Trophoblast cell (in vitro differentiated cells and primary cell): ENCODE data around the gene RAD51B.

Source experiments
- DNase-seq, 2 donors: peaks; one replicate each; pipeline ENCODE4 v3.0.0-alpha.2; 2016
- H2AFZ ChIP-seq: 2 replicates; pipeline ENCODE4 v1.6.1; 2013; ENCODE audit warnings: low read length, moderate library complexity, mild to moderate bottlenecking; ENCODE audit not compliant: insufficient read depth, poor library complexity
- H2AK5ac ChIP-seq: 2 replicates; pipeline ENCODE4 v1.6.1; 2013; ENCODE audit warnings: mild to moderate bottlenecking, low read length
- H2BK120ac ChIP-seq: 2 replicates; pipeline ENCODE4 v1.6.1; 2013; ENCODE audit warnings: low read length, mild to moderate bottlenecking, moderate library complexity; ENCODE audit not compliant: insufficient read depth, poor library complexity
- H2BK12ac ChIP-seq: 2 replicates; pipeline ENCODE4 v1.6.1; 2013; ENCODE audit warnings: mild to moderate bottlenecking, low read length, moderate library complexity
- H2BK5ac ChIP-seq: 2 replicates; pipeline ENCODE4 v1.6.1; 2013; ENCODE audit warnings: low read length, low read depth, moderate library complexity, mild to moderate bottlenecking; ENCODE audit not compliant: poor library complexity
- H3K14ac ChIP-seq: 2 replicates; pipeline ENCODE4 v1.6.1; 2013; ENCODE audit warnings: mild to moderate bottlenecking, low read length
- H3K18ac ChIP-seq: 2 replicates; pipeline ENCODE4 v1.6.1; 2013; ENCODE audit warnings: mild to moderate bottlenecking, low read length
- H3K23ac ChIP-seq: 2 replicates; pipeline ENCODE4 v1.6.1; 2013; ENCODE audit warnings: low read length
- H3K27ac ChIP-seq: 2 replicates; pipeline ENCODE4 v1.5.1; 2013; ENCODE audit warnings: low read depth, mild to moderate bottlenecking, inconsistent platforms, low read length, moderate library complexity
- H3K27me3 ChIP-seq: 2 replicates; pipeline ENCODE4 v1.6.1; 2013; ENCODE audit warnings: inconsistent platforms, mild to moderate bottlenecking, low read length, moderate library complexity; ENCODE audit not compliant: insufficient read depth
- H3K36me3 ChIP-seq, 2 experiments: 1 replicate in 1 of 2; 2 replicates in 1 of 2; pipeline ENCODE4 v1.6.1; 2013; ENCODE audit warnings: low read length in 2 of 2, mild to moderate bottlenecking in 2 of 2, moderate library complexity in 1 of 2; ENCODE audit not compliant: insufficient read depth in 2 of 2, control insufficient read depth in 1 of 2
- H3K4ac ChIP-seq: 2 replicates; pipeline ENCODE4 v1.6.1; 2013; ENCODE audit warnings: low read depth, mild to moderate bottlenecking, low read length, moderate library complexity
- H3K4me1 ChIP-seq, 2 experiments: 1 replicate in 1 of 2; 2 replicates in 1 of 2; pipeline ENCODE4 v1.6.1; 2013; ENCODE audit warnings: low read length in 2 of 2, mild to moderate bottlenecking in 2 of 2, moderate library complexity in 1 of 2; ENCODE audit not compliant: insufficient read depth in 2 of 2, control insufficient read depth in 1 of 2
- H3K4me2 ChIP-seq: 2 replicates; pipeline ENCODE4 v1.6.1; 2013; ENCODE audit warnings: inconsistent platforms, mild to moderate bottlenecking, low read length, moderate library complexity
- H3K4me3 ChIP-seq: 2 replicates; pipeline ENCODE4 v1.5.1; 2013; ENCODE audit warnings: mild to moderate bottlenecking, low read depth, low read length, inconsistent platforms
- H3K79me1 ChIP-seq: one replicate; pipeline ENCODE4 v1.6.1; 2013; ENCODE audit warnings: low read length
- H3K79me2 ChIP-seq: 2 replicates; pipeline ENCODE4 v1.6.1; 2013; ENCODE audit warnings: low read length, mild to moderate bottlenecking; ENCODE audit not compliant: control insufficient read depth, insufficient read depth, poor library complexity
- H3K9ac ChIP-seq: 2 replicates; pipeline ENCODE4 v1.6.1; 2013; ENCODE audit warnings: mild to moderate bottlenecking, low read length
- H3K9me3 ChIP-seq: 2 replicates; pipeline ENCODE4 v1.6.1; 2013; ENCODE audit warnings: low read depth, mild to moderate bottlenecking, control low read depth, inconsistent platforms, low read length; ENCODE audit not compliant: insufficient read depth
- H4K12ac ChIP-seq: 2 replicates; pipeline ENCODE4 v1.6.1; 2013; ENCODE audit warnings: low read depth, mild to moderate bottlenecking, low read length, moderate library complexity
- H4K8ac ChIP-seq: 2 replicates; pipeline ENCODE4 v1.6.1; 2013; ENCODE audit warnings: low read depth, mild to moderate bottlenecking, low read length, moderate library complexity
- H4K91ac ChIP-seq: one replicate; pipeline ENCODE4 v1.6.1; 2013; ENCODE audit warnings: low read depth, mild to moderate bottlenecking, low read length, moderate library complexity
- WGBS: extraction: QIAGEN DNeasy Blood & Tissue Kit; methylation state at CpG from one replicate; pipeline ENCODE4 v1.1.7; 2013; ENCODE audit warnings: missing lambda C conversion rate; ENCODE audit not compliant: insufficient read length, insufficient coverage; ENCODE audit errors: extremely low coverage; 5-methylcytosine and 5-hydroxymethylcytosine counted together

Gene RAD51B

DNA sequence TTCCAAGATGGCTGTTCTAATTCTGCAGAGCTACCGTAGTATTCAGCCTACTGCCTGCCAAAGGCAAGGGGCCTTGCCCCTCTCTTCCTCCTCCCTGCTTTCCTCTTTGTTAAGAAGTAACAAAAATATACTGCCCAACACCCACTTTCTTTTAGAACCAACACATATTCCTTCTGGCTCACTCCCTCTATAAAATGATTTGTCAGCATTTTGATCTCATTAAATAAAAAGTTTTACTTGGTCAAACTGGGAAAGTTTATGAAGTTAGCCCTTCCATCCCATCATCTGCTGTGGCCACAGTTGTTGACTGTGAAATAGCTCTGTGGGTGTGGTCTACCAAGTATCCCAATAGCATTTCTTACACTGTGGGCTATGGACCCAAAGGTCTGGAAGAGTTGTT, 500.9 kb downstream of the RAD51B start:
- WGBS, result no CpG with 5 or more reads among the region's 1 CpG
- Histone ChIP-seq H2BK5ac (no peak overlapping the region), H2BK120ac (no peak overlapping the region), H3K4me3 (no peak overlapping the region), H3K79me1 (no peaks in the 10 kb centered on the region), H3K4ac (no peak overlapping the region), H3K9me3 (no peaks in the 10 kb centered on the region), H2BK12ac (no peak overlapping the region), H2AFZ (no peak overlapping the region), H3K14ac (no peak overlapping the region), H3K36me3 (no peaks in the 10 kb centered on the region), H3K9ac (no peak overlapping the region), H3K4me2 (no peak overlapping the region), H4K91ac (no peak overlapping the region), H2AK5ac (no peak overlapping the region), H3K27ac (no peak overlapping the region), H3K4me1 (peaks cover 0 to 2% of the 10 kb centered on the region in 2 experiments), H3K27me3 (no peaks in the 10 kb centered on the region), H3K79me2 (no peaks in the 10 kb centered on the region), H4K8ac (no peak overlapping the region), H3K23ac (no peak overlapping the region), H4K12ac (no peak overlapping the region), H3K18ac (no peak overlapping the region)
- no peak for DNase-seq

DNA sequence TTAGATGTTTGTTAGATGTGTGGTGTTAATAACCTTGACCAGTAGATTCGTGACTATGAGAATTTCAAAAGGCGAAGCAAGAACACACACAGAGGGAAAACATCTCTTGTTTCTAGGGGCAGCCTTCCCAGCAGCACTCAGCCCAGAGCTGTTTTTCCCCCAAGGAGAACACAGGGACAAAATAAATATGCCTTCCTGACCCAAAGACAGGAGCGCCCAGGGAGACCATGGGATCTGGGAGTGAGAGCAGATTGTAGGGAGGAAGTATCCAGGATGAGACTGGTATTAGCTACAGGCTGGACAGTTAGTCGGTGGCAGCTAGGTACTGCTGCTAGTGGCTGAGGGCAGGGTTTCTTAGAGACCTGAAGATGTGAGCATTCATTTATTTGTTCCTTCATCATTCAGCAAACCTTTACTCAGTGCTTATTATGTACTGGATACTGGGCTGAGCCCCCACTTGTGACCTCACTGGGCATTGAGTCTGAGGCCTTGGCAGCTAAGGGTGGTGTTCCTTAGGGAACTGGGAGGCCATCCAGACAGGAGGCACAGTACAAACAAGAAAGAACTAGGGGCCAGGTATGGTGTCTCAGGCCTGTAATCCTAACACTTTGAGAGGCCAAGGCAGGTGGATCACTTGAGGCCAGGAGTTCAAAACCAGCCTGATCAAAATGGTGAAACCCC, 503.5 kb downstream of the RAD51B start:
- H3K4me2 ChIP-seq, result no peak overlapping the region
- no peak overlapping the region for H3K23ac ChIP-seq
- WGBS, result no CpG with 5 or more reads among the region's 4 CpGs
- H4K8ac ChIP-seq, result no peak overlapping the region
- no peak overlapping the region for H2AK5ac ChIP-seq
- no peak overlapping the region for H2BK12ac ChIP-seq
- no peaks in the 10 kb centered on the region for H3K79me2 ChIP-seq
- peaks cover 0 to 2% of the 10 kb centered on the region in 2 experiments for H3K4me1 ChIP-seq
- no peaks in the 10 kb centered on the region for H3K9me3 ChIP-seq
- H2BK5ac ChIP-seq, result no peak overlapping the region
- H4K91ac ChIP-seq, result no peak overlapping the region
- H3K14ac ChIP-seq, result no peak overlapping the region
- H3K18ac ChIP-seq, result no peak overlapping the region
- no peak overlapping the region for H3K4ac ChIP-seq
- H3K27ac ChIP-seq, result no peak overlapping the region
- no peaks in the 10 kb centered on the region for H3K27me3 ChIP-seq
- no peak overlapping the region for H3K4me3 ChIP-seq
- no peak overlapping the region for H3K9ac ChIP-seq
- H3K36me3 ChIP-seq, result no peaks in the 10 kb centered on the region
- no peaks in the 10 kb centered on the region for H3K79me1 ChIP-seq
- DNase-seq, result no peak
- H2AFZ ChIP-seq, result no peak overlapping the region
- H2BK120ac ChIP-seq, result no peak overlapping the region
- no peak overlapping the region for H4K12ac ChIP-seq

DNA sequence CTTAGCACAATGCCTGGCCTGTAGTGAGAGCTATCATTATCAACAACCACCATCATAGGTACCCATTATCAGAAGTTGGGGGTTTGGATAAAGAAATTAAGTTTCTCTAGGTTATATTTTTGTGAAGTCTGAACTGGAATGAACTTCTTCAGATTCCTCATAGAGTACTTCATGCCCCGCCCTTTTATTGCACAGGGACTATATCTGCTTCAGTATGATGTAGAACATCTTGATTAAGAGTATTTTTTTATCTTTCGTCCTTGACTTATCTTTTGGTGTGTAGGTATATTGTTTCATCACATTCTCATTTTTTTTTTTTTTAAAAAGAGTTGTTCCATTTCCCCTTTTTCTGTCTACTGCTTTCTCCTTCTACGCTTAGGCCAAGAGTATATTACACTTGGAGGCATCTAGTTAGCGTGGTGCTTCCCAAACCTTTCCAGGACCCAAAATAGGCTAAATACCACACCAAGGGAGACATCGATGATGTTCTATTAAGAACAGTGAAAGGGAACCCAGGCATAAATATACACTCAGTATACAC, 505.8 kb downstream of the RAD51B start:
- H3K27ac ChIP-seq, result no peak overlapping the region
- H2AK5ac ChIP-seq, result no peak overlapping the region
- H3K18ac ChIP-seq, result no peak overlapping the region
- no peak overlapping the region for H3K4me3 ChIP-seq
- H3K23ac ChIP-seq, result no peak overlapping the region
- H4K91ac ChIP-seq, result no peak overlapping the region
- no peaks in the 10 kb centered on the region for H3K79me1 ChIP-seq
- no peak overlapping the region for H2BK12ac ChIP-seq
- H2AFZ ChIP-seq, result no peak overlapping the region
- DNase-seq, result no peak
- H3K27me3 ChIP-seq, result no peaks in the 10 kb centered on the region
- H3K36me3 ChIP-seq, result no peaks in the 10 kb centered on the region
- H3K4ac ChIP-seq, result no peak overlapping the region
- no peaks in the 10 kb centered on the region for H3K79me2 ChIP-seq
- no CpG with 5 or more reads among the region's 5 CpGs for WGBS
- H2BK5ac ChIP-seq, result no peak overlapping the region
- H3K4me1 ChIP-seq, result peaks cover 0 to 2% of the 10 kb centered on the region in 2 experiments
- no peak overlapping the region for H3K14ac ChIP-seq
- no peaks in the 10 kb centered on the region for H3K9me3 ChIP-seq
- H3K9ac ChIP-seq, result no peak overlapping the region
- no peak overlapping the region for H4K12ac ChIP-seq
- H4K8ac ChIP-seq, result no peak overlapping the region
- no peak overlapping the region for H3K4me2 ChIP-seq
- H2BK120ac ChIP-seq, result no peak overlapping the region

DNA sequence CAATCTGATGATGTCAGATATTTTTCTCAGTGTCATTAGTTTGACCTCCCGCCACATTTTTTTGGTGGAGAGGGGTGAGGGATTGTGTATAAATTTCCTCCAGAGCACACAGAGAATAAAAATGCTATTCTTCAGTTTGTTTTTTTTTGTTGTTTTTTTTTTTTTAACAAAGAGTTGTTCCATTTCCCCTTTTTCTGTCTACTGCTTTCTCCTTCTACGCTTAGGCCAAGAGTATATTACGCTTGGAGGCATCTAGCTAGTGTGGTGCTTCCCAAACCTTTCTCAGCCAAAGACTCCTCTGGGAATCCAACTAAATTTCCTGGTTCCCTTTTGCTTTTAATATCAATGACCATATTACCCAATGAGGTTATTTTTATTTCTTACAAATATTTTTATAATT, 507.7 kb downstream of the RAD51B start:
- no peak overlapping the region for H3K27ac ChIP-seq
- no peak overlapping the region for H3K23ac ChIP-seq
- H3K4me2 ChIP-seq, result no peak overlapping the region
- no peak overlapping the region for H2BK120ac ChIP-seq
- no peak for DNase-seq
- H2AK5ac ChIP-seq, result no peak overlapping the region
- H4K12ac ChIP-seq, result no peak overlapping the region
- no peaks in the 10 kb centered on the region for H3K79me1 ChIP-seq
- H2BK5ac ChIP-seq, result no peak overlapping the region
- no peaks in the 10 kb centered on the region for H3K9me3 ChIP-seq
- H3K4ac ChIP-seq, result no peak overlapping the region
- no peak overlapping the region for H2BK12ac ChIP-seq
- H3K36me3 ChIP-seq, result no peaks in the 10 kb centered on the region
- H3K18ac ChIP-seq, result no peak overlapping the region
- H3K27me3 ChIP-seq, result no peaks in the 10 kb centered on the region
- no peak overlapping the region for H4K8ac ChIP-seq
- no peak overlapping the region for H3K9ac ChIP-seq
- H4K91ac ChIP-seq, result no peak overlapping the region
- peaks cover 0 to 2% of the 10 kb centered on the region in 2 experiments for H3K4me1 ChIP-seq
- H3K4me3 ChIP-seq, result no peak overlapping the region
- no peak overlapping the region for H2AFZ ChIP-seq
- H3K14ac ChIP-seq, result no peak overlapping the region
- no CpG with 5 or more reads among the region's 3 CpGs for WGBS
- H3K79me2 ChIP-seq, result no peaks in the 10 kb centered on the region
